Progenitor cell of endocrine pancreas (in vitro differentiated cells): ENCODE measurements around the gene FBP1. TPM values are rescaled to one million over a fixed set of nuclear protein-coding genes. Genes with fewer than 3 reads are reported as not detected.
"Not testable (repeated sequence)": the region's sequence is repeated elsewhere in the genome, so short reads cannot be mapped to it uniquely, and the experiment has no call there.

Source experiments
- DNase-seq: peaks from one replicate; pipeline ENCODE4 v3.0.0; 2021; ENCODE audit warnings: low spot score; ENCODE audit not compliant: unreplicated experiment
- H3K27ac Mint-ChIP-seq: 2 replicates; pipeline ENCODE4 v1.8.0; 2021; ENCODE audit warnings: mild to moderate bottlenecking, moderate library complexity, mixed read lengths
- H3K27me3 Mint-ChIP-seq: 2 replicates; pipeline ENCODE4 v1.8.0; 2021; ENCODE audit warnings: mixed read lengths
- H3K36me3 Mint-ChIP-seq: 2 replicates; pipeline ENCODE4 v1.8.0; 2022; ENCODE audit warnings: mixed read lengths; ENCODE audit not compliant: insufficient read depth
- H3K4me1 Mint-ChIP-seq: 2 replicates; pipeline ENCODE4 v1.8.0; 2021; ENCODE audit warnings: low read depth, mixed read lengths
- H3K4me3 Mint-ChIP-seq: 2 replicates; pipeline ENCODE4 v1.8.0; 2021; ENCODE audit warnings: low read depth, mild to moderate bottlenecking, moderate library complexity, mixed read lengths
- H3K9me3 Mint-ChIP-seq: 2 replicates; pipeline ENCODE4 v1.8.0; 2021; ENCODE audit warnings: low read depth, mixed read lengths
- CTCF ChIP-seq: fragments of 200-600 bp; sonication (generic); IDR thresholded peaks from one replicate; pipeline ENCODE4 v1.5.0; 2021; ENCODE audit warnings: antibody characterized with exemption, mild to moderate bottlenecking; ENCODE audit not compliant: unreplicated experiment
- total RNA-seq: library from RNA; stranded (reverse); gene quantifications from 2 replicates; pipeline ENCODE4 v1.2.1, GENCODE V29; 2021

The FBP1 gene
- total RNA-seq, 1 donor from 2014 or later, result 4.6 TPM

GRCh38 chr9:94600715-94601114, 38.6 kb downstream of the FBP1 start:
- Mint-ChIP-seq H3K4me1 (peaks cover 18% of the 10 kb centered on the region), H3K36me3 (no peaks in the 10 kb centered on the region), H3K27me3 (no peaks in the 10 kb centered on the region), H3K27ac (no peak overlapping the region), H3K4me3 (no peak overlapping the region), H3K9me3 (no peaks in the 10 kb centered on the region)
- no peak for TF ChIP-seq CTCF
- no peak for DNase-seq

- H3K4me1 Mint-ChIP-seq, result peaks cover 17% of the 10 kb centered on the region
- H3K36me3 Mint-ChIP-seq, result no peaks in the 10 kb centered on the region
- H3K9me3 Mint-ChIP-seq, result no peaks in the 10 kb centered on the region
- no peaks in the 10 kb centered on the region for H3K27me3 Mint-ChIP-seq
- no peak overlapping the region for H3K4me3 Mint-ChIP-seq
- H3K27ac Mint-ChIP-seq, result no peak overlapping the region
- no peak for TF ChIP-seq CTCF
- no peak for DNase-seq
Measured at GRCh38 chr9:94600258-94600657, 39.1 kb downstream of the FBP1 start.

- Mint-ChIP-seq H3K27me3 (no peaks in the 10 kb centered on the region), H3K4me1 (peaks cover 10% of the 10 kb centered on the region), H3K4me3 (no peak overlapping the region), H3K9me3 (no peaks in the 10 kb centered on the region), H3K36me3 (no peaks in the 10 kb centered on the region), H3K27ac (no peak overlapping the region)
- no peak for DNase-seq
- TF ChIP-seq CTCF, result no peak
Measured at GRCh38 chr9:94599102-94599501, 40.2 kb downstream of the FBP1 start.

- Mint-ChIP-seq H3K9me3 (no peaks in the 10 kb centered on the region), H3K27ac (no peak within 1 kb of the TSS), H3K36me3 (no peaks in the 10 kb centered on the region), H3K4me1 (no peaks in the 10 kb centered on the region), H3K4me3 (no peak within 1 kb of the TSS), H3K27me3 (peaks cover 10% of the 10 kb centered on the region)
- DNase-seq, result no peak
- TF ChIP-seq CTCF, result no peak
Measured at GRCh38 chr9:94593459-94594345, 45.6 kb downstream of the FBP1 start, which contains the start of gene FBP2. FBP2 (minus strand) TSS chr9:94593824; CDS start chr9:94593726, 98 bp downstream.

- H3K4me1 Mint-ChIP-seq, H3K36me3 Mint-ChIP-seq, H3K27ac Mint-ChIP-seq, DNase-seq, H3K9me3 Mint-ChIP-seq, H3K4me3 Mint-ChIP-seq: not testable (repeated sequence)
- peaks cover 11% of the 10 kb centered on the region for H3K27me3 Mint-ChIP-seq
Measured at GRCh38 chr9:94592683-94593082, 46.6 kb downstream of the FBP1 start.

- Mint-ChIP-seq H3K27ac (no peak overlapping the region), H3K4me3 (no peak overlapping the region), H3K4me1 (no peaks in the 10 kb centered on the region), H3K9me3 (no peaks in the 10 kb centered on the region), H3K27me3 (peaks cover 16% of the 10 kb centered on the region), H3K36me3 (no peaks in the 10 kb centered on the region)
- no peak for DNase-seq
- no peak for TF ChIP-seq CTCF
Measured at GRCh38 chr9:94591876-94592275, 47.4 kb downstream of the FBP1 start.

- peaks cover 16% of the 10 kb centered on the region for H3K27me3 Mint-ChIP-seq
- H3K4me3 Mint-ChIP-seq, H3K27ac Mint-ChIP-seq, DNase-seq, H3K4me1 Mint-ChIP-seq, H3K36me3 Mint-ChIP-seq, H3K9me3 Mint-ChIP-seq: not testable (repeated sequence)
Measured at GRCh38 chr9:94591046-94591545, 48.2 kb downstream of the FBP1 start.
